Stimulated activated CD4-positive, alpha-beta T cell treated with anti-CD3 and anti-CD28 coated beads, Interleukin-2, amount 100 ng/mL, for 4 hours (primary cell): Measurements from ENCODE around the gene IGFL2.
"Not testable (repeated sequence)": the region's sequence is repeated elsewhere in the genome, so short reads cannot be mapped to it uniquely, and the experiment has no call there.

Experiments used
- DNase-seq: peaks from one replicate; pipeline ENCODE4 v3.0.0-alpha.2; 2020; ENCODE audit warnings: low read depth

IGFL2 gene

DNA sequence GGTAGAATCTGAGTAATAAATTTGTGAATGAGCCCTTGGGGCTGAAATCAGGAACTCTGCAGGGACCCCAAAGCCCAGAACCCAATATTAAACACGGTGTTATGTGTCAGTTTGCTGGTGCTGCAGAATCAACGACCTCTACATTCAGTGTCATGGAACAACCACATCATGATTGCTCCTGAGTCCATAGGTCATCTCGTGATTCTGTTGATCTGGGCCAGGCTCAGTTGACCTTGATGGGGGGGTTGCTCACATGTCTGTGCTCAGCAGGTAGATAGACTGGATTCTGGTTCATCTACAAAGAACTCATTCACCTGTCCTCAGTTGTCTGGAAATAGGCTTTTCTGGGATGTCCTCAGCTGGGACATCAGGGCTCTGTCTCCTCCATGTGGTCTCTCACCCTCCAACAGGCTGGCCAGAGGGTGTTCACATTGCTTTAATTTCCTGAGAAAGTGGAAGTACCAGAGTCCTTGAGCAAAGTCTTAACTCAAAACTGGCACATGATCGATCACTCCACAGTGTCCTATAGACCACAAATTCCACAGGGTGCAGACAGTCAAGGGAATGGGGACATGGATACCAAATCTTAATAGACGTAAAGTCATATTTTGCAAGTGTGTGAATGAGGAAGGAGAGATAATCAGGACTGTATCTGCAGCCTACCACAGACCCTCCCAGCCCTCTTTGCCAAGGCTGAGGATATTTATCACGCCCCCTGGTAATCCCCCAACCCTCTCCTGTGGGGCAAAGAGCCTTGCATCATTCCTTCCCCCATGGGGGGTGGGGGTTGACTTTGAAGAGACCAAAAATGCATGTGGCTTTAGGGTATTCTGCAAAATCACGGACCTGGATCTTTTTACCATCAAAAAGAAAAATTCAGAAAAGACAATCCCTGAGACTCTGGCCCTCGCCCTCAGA, 42.2 kb downstream of the IGFL2 start:
- no peak for DNase-seq

DNA sequence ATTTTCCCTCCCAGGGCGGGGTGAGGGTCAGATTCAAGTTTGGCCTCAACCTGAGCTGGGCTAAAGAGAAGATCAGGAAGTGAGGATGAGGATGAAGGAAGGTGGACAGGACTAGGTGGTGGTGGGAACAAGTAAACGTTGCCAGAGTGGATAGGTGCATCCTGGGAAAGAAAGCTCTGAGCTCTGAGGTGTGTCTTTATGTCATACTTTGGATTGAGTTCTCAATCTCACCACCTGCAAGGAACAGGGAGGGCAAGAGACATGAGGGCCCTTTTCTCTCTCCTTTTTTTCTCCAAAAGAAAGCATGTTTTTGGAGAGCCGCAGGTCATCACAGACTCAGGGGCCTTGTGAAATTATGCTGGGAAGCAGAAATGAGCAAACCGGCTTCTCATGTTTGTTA, 43.3 kb downstream of the IGFL2 start:
- DNase-seq, result no peak

DNA sequence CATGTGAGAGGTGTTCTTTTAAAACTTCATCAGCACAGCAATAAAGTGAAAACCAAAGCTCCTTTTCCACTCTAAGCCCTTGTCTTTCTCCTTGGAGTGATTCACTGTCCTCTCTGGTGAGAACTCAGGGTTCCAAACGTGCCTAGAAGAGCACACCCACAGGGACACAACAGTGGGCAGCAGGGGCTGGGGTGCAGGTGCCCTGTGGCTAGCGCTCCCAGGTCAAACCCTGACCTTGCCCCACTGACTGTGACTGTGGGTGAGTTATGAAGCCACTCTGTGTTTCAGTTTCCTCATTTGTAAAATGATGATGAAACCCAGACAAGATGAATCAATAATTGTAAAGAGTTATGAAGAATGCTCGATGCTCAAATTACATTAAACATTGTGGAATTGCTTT, 43.9 kb downstream of the IGFL2 start:
- DNase-seq, result no peak

DNA sequence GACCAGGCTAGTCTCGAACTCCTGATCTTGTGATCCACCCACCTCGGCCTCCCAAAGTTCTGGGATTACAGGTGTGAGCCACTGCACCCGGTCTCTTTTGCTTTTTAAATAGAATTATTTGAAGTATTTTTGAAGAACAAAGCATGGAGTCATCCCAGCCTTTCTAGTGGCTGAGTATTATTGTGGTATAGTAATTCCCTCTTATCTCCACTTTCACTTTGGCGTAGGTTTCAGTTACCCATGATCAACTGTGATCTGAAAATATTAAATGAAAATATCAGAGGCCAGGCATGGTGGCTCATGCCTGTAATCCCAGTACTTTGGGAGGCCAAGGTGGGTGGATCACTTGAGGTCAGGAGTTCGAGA, 44.6 kb downstream of the IGFL2 start:
- not testable (repeated sequence) for DNase-seq

DNA sequence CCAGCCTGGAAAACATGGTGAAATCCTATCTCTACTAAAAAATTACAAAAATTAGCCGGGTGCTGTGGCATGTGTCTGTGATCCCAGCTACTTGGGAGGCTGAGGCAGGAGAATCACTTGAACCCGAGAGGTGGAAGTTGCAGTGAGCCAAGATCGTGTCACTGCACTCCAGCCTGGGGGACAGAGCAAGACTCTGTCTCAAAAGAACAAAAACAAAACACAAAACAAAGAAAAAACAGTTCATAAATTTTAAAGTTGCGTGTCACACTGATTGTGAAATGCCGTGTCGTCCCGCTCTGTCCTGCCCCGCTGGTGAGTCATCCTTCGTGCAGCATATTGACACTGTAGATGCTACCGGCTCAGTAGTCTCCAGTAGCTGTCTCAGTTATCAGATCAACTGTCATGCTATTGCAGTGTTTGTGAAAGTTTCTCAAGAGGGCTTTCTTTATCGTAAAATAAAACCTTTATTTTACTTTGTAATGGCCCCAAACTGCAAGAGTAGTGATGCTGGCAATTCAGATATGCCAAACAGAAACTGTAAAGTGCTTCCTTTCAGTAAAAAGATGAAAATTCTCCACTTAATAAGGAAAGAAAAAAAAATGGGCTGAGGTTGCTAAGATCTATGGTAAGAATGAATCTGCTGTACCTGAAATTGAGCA, 45.1 kb downstream of the IGFL2 start:
- no peak for DNase-seq

DNA sequence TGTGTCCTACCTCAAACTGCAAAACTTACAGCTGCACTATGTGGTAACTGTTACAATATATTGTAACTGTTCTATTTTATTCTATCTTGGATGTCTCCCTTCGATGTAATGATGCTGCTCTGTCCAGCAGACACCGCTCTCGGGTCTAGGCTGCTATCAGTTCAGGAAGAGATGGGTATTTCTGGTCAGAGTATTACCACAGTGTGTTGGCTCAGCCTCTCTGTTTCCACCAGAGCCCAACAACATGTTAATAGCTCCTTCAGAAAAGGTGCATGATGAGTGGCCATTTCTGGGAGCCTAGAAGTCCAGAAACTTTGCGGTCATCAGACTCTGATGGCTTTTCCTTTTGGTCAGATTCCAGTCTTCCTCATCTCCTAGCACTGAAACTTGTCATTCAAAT, 45.6 kb downstream of the IGFL2 start:
- no peak for DNase-seq

DNA sequence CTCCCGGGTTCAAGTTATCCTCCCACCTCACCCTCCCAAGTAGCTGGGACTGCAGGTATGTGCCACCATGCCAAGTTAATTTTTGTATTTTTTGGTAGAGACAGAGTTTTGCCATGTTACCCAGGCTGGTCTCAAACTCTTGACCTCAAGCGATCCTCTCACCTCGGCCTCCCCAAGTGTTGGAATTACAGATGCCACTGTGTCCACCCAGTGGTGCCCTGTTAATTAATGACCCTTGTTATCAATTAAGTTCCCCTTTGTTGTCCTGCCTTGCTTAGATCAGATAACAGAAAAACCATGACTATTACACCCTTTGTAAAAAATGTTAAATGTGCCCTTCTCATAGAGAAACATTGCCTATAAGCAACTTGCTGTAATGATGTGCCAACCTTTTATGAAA, 47.1 kb downstream of the IGFL2 start:
- DNase-seq, result no peak

DNA sequence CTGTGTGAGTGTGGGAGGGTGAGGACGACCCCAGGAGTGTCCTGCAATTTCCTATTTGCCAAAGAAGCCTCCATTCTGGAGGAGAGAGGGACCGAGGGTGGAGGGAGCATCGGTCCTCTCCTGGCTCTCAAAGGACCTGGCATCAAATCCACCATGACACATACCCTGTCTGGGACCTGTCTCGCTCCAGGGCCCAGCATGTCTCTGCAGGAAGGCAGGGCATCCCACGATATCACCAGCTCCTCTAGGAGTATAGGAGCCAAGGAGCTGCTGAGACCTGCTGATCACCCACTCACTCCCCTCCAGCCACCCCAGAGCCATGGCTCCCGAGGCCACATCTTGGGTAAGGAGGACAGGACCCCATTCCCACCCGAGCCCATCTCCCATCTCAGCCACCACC, 47.9 kb downstream of the IGFL2 start:
- not testable (repeated sequence) for DNase-seq

DNA sequence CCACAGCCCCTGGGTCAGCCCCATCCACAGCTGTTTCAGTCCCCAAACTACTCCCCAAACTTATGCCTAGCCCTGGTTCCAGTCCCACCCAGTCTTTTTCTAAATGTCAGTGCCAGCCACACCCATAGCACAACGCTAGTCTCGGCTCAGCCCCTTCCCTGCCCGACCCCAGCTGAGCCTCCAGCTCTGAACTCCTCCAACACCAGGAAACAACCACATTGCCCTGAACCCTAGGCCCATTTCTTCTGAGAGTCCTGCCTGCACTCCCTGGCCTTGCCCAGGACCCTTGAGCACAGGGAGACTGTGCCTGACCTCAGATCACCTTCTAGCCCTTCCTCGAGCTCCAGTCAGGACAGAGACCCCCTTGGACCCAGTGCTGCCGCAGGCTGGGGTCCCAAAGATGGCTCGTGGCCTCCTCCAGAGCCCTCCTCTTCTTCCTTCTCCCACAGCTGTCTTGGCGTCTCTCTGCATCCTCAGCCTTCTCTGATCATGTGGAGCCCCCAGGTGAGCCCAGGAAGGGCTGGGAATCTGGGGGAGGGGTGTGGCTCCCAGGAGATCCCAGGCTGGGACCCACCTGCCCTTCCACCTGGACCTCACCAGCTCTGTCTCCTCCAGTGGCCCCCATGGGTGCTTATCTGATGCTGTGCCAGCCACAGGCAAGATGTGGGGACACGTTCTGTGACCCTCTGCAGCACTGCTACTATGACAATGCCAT, 48.5 kb downstream of the IGFL2 start:
- DNase-seq, result no peak

DNA sequence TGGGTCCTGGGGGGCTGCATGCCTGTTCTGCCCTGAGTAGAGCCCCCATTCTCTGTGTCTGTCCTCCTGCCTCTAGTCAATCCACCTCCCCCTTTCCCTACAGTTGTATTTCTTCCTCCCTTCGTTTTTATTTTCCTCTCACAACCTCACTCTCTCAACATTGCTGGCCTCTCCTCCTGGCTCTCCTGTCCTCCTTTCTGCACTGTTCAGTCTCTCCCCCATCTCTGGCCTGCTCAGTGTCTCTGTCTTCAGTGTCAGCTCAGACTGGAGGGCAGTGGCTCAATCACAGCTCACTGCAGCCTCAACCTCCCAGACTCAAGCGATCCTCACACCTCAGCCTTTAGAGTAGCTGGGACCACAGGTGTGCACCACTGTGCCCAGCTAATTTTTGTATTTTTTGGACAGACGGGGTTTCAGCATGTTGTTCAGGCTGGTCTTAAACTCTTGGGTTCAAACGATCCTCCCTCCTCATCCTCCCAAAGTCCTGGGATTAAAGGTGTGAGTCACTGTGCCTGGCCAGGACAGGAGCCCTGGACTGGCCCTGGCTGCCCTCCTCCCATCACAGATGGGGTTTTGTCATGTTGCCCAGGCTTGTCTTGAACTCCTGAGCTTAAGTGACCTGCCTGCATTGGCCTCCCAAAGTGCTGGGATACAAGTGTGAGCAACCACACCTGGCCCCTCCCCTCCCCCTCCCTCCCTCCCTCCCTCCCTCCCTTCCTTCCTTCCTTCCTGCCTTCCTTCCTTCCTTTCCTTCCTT, 49.5 kb downstream of the IGFL2 start:
- no peak for DNase-seq

DNA sequence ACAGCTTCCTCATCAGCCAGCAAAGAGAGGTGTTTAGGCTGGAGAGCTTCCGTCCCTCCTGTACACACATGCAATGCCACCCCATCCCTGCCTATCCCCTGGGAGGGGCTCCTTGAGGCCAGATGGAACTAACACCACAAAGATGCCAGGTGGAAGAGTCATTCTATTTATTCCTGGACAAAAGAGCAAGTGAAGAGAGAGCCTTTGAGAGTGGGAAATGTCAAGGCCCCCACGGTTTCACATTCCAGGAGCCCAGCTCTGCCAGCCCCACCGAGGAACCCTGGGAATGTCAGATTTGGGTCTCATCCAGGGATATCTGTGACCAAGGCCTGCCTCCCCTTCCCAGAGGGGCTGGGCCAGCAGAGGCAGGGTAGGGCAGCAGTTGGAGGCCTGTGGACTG, 50.7 kb downstream of the IGFL2 start:
- no peak for DNase-seq

DNA sequence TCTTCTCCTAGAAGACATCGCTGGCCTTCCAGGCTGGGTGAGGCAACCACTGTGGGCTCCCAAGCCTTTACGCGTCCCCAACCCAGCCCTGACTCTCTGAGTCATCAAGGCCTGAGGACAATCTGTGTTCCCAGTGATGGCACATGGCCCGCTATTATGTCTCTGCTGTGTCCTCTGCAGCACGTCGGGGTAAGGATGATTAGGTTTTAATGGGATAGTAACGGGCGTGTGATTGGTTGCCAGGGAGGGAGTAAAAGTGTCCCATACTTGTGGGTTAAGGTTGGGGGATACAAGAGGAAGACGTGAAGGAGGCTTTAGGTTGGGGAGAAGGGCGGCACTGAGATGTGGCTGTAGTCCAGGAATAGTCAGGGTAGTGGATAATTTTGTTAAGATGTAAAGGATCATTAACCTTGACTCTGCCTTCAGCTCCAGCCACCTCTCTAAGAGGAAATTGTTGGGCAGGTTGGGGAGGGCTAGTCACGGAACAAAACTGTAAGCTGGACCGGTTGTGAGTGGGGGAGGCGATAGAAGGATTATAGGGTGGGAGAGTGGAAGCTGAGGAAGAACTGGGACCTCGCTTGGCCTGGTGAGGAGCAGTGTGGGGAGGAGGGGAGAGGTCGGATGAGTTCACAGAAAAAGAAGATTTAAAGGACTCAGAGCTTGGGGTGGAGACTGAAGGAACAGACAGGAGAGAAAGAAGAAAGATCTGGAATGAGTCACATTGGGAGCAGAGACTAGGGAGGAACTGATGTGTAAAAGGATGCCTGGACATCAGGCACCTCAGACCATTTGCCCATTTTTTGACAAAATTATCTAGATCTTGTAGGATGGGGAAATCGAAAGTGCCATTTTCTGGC, 53.6 kb downstream of the IGFL2 start:
- no peak for DNase-seq

DNA sequence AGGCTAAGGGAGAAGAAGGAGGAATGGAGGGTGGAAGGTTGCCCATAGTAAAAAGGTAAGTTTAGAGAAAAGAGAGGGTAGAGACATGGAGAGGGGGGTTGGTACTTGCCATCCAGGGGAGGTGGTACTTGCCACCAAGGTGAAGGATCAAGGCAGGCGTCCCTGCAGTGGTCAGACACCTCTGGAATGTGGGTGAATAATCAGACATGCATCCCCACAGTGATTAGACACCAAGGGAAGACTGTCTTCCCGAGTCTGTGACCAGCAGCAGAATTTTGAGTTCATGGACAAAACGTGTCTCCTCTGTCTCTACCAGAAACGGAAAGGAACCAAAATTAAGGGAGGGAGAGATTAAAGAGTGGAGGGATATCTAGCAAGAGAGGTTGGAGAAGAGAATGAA, 54.4 kb downstream of the IGFL2 start:
- DNase-seq, result no peak

DNA sequence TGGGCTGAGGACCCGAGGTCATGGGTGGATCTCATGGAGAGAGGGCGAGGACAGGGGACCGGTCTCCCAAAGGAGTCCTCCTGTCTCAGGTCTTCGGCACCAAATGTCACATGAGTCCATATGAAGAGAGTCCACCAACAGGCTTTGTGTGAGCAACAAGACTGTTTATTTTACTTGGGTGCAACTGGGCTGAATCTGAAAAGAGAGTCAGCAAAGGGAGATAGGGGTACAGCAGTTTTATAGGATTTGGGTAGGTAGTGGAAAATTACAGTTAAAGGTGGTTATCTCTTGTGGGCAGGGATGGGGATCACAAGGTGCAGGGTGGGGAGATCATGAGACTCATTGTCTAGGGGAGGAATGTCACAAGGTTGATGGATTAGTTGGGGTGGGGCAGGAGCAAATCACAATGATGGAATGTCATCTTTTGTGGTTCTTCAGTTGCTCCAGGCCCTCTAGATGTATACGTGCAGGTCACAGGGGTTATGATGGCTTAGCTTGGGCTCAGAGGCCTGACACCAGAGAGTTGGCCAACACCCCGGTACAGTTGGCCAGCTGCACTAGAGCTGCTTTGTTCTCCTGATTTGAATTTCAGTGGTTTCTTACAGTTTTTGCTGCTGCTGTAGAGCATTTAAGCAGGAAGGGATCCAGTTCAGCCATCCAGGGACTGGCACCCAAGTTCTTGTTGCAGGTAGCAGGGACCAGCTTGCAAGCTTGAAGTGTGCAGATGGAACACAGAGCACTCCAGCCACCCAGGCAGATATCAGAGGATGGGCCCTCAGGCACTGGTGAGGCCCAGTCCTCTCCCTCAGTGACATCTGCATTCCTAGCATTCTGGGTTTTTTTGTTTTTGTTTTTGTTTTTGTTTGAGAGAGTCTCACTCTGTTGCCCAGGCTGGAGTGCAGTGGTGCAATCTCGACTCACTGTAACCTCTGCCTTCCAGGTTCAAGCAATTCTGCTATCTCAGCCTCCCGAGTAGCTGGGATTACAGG, 55.1 kb downstream of the IGFL2 start:
- DNase-seq, result no peak

DNA sequence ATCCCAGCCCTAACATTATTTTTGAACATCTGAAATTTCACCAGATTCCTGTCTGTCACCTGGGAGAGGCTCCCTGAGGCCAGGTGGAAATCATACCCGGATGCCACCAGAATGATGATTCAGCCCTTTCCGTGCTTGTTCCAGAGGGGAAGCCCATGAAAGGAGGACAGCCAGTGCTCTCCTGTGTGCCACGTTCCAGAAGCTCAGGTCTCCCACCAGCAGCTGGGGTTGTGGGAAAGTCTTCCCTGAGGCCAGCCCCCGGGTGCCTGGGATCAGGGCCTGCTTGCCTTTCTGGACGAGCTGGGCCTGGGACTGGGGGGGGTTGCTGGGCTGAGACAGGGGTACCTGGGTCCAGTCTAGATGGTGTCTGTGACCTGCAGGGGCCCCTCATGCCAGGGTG, 56.0 kb downstream of the IGFL2 start:
- no peak for DNase-seq

DNA sequence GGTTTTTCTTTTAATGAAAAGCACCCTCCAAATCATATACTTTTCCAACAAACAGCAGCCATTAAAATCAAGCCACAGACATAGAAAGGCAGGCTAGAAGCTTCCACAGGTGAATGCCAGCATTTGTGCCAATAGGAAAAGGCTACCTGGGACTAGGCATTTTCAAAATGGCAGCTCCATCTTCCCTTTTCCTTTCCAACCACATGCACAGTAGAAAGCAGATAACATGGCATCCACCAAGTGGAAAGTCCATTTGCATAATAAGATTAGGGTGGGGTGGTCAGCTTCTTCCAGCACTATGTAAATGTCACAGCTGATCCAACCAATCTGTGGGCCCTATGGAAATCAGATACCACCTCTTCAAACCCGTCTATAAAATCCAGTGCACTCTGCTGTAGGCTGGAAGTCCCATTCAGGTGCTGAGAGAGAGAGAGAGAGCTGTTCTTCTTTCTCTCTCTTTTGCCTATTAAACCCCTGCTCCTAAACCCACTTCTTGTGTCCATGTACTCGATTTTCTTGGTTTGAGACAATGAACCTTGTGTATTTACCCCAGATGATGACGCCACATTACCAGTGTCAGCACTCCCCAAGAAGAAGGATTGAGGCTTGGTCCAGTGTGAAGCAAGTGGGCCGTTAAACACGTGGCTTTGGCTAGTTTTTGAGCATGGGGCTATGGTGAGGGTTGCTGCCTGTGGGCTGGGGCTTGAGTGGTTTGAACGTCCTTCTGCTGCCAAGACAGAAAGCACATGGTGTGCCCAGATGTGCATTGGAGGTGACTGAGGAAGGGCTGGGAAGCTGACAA, 57.3 kb downstream of the IGFL2 start:
- no peak for DNase-seq

DNA sequence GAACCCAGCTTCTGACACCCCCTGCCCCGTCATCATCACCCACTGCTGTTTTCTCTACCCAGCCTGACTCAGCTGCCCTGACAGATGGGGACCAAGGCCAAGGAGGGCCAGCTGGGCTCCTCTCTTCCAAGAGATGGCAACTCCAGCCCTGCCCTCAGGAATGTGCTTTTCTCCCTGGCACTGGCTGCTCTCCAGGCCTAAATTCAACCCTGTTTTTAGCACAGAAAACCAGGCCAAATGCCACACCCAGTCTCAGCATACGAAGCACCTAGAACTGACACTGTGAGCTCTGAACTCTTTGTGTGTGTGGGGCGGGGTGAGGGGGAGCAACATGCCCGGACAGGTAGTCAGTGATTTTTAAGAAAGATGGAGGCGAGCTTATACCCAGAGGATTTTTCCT, 58.1 kb downstream of the IGFL2 start:
- no peak for DNase-seq

DNA sequence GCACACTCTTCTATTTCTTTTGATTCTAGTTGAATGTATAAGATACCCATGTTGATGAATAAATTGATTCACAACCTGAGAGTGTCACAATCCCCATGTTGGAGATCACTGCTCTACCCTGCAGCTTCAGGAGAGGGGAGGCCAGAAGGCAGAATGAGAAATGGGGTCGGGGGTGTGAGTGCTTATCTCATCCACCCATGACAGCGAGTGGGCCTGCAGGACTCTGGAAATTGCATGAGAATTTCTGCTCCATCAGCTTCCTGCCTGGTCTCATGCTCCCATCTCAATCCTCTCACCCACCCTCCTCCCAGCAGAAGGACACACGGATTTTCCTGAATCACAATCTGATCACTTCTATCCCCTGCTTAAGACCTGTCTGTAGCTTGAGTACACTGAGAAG, 58.6 kb downstream of the IGFL2 start:
- no peak for DNase-seq

DNA sequence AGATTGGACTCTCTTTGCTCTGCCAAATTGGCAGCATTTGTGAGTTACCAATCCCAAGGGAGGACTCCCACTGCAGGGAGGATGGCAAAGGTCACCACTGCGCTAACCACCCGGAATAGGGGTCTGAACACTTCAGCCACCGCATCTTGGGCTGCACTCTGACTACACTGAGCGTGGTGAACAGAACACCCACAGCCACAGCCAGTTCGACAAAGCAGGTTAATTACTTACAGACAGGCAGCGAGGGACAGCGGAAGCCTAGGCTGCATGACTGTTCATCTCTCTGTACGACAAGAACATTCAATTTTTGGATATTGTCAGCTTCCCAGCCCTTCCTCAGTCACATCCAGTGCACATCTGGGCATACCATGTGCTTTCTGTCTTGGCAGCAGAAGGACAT, 59.8 kb downstream of the IGFL2 start:
- not testable (repeated sequence) for DNase-seq
